ENCODE measurements around the gene C14orf132.

DNA sequence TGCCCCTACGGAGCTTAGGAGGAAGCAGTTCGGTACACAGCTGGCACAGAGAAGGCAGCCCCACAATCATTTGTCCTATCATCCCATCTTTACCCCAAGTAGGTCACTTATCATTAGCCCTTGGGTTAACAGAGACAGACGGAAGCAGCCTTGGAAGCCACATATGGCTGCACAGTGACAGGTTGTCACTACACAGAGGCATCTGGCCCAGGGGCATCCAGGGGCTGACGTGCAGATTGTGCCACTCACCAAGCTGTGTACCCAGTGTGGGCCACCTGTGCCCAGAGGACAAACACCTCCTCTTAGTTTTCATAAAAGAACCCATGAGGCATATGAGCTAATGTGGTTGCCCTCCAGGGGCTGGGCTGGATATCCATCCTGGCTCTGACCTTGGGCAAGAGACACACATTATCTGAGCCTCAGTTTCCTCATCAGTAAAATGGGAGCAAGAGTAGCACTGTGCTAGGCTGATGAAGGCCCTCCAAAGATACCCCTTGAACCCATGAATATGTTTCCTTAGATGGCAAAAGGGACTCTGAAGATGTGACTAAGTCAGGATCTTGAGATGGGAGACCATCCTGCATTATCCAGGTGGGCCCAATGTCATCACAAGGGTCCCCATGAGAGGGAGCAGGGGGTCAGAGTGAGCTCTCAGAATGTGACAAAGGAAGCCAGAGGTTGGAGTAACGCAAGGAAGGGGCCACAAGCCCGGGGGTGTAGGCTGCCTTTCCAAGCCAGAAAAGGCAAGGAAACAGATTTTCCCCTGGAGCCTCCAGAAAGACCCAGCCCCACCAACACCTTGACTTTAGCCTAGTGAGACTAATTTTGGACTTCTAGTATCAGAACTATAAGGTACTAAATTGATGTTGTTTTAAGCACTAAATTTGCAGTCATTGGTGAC, 64.6 kb downstream of the C14orf132 start:
- TF ChIP-seq ZNF274 (IDR thresholded peaks at IDR 0.05; ENCODE audit: low read depth, low read length): no peak
- no peak for TF ChIP-seq YY1 (IDR thresholded peaks at IDR 0.05; ENCODE audit: insufficient read depth, insufficient read length)
